Dermis microvascular lymphatic vessel endothelial cell (primary cell): ENCODE data around the gene MECP2. TPM values are rescaled to one million over a fixed set of nuclear protein-coding genes. Genes with fewer than 3 reads are reported as not detected.

Experiments
- DNase-seq, 2 donors: peaks; one replicate each; pipeline versions ENCODE4 v3.0.0 to v3.0.0-alpha.2; 2010; ENCODE audit warnings: low read depth in 2 of 2
- total RNA-seq: library from RNA; depleted of rRNA; stranded (reverse); fragments of >200 nt; gene quantifications from 2 replicates; pipeline ENCODE4 v1.2.1, GENCODE V29; 2014

The MECP2 gene
- total RNA-seq, 1 donor from 2014 or later, result 13.2 TPM

DNA sequence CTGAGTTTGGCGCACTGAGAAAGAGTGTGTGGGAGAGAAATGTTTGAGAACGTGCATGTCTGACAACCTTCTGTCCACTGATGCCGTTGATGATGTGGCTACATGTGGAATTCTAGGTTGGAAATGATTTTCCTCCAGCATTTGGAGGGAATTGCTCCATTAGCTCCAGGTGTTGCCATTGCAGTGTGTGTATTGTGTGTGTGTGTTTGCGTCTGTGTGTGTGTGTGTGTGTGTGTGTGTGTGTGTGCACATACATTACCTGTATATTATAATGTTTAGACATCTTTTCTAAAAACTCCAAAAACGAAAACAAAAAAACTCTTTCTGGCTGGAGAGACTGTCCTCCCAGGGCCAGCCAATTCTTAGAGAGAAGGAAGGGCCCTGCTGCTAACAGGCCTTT is 18.2 kb upstream of the MECP2 start:
- DNase-seq, result no peak

GRCh38 chrX:154115071-154115470 is 17.6 kb upstream of the MECP2 start:
- no peak for DNase-seq

DNA sequence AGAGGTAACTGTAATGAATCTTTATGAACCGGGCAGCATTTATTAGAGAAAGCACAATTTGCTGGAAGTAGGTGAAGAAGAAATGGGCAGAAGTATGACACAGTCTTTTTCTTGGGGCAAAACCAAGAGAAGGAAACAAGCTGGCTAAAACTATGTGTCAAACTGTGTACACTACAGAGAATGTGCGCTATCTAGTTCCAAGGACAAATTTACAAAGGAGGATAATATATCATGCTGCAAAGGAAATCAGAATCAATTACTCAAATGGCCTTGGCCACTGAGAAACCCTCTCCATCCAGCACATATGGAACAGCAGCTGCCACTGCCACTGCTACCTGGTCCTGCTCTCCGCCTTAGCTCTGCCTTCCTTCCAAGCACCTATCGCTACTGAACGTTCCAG is 17.1 kb upstream of the MECP2 start:
- DNase-seq, result no peak

GRCh38 chrX:154113729-154114128 is 16.2 kb upstream of the MECP2 start:
- DNase-seq, result no peak

DNA sequence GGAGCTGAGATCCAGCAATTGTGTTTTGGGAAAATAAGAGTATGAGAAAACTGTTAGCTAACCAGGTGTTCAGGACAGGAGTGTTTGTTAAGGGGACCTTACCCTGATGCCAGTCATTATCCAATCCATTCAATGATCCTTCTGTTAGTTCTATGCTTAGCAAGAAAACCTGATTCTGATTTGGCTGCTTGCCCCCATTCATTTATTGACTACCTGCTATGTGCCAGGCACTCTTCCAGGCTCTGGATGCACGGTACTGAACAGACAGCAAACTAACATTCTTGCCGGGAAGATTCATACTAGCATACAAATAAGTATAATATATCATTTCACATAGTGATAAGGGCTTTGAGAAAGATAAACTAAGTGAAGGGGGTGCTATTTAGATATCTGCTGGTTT is 1.0 kb upstream of the MECP2 start:
- no peak for DNase-seq

DNA sequence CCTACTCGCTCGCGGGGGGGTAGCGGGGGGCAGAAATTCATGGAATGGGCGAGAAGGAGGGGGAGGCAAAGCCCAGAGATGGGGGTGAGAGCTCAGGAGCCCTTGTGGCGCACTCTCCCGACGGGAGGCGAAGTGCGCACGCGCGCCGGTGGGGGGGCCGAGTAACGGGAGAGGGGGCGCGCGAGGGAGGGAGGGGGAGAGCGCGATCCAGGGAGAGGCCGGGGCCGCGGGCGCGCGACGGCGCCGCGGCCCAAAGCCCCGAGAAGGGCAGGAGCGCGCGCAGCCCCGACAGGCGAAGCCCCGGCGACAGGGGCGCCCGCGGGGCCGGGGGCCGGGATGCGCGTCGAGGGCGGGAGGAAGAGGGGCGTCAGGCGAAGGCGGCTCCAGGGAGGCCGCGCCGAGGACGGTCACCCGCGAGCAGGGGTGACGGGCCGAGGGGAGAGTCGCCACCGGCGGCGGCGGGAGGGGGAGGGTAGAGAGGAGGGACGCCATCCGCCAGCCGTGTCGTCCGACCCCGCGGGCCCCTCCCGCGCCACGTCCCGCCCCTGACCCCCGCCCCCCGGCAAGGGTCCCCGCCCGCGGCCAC is 421 bp downstream of the MECP2 start:
- DNase-seq, result peak; percentile 39 to 74

GRCh38 chrX:154096140-154097002 is 1.1 kb downstream of the MECP2 start:
- DNase-seq, result peak in 1 of 2 donors; percentile 11

- DNase-seq, result no peak
These were observed 2.7 kb downstream of the MECP2 start for GRCh38 chrX:154094833-154095232.

GRCh38 chrX:154093965-154094364 is 3.6 kb downstream of the MECP2 start:
- no peak for DNase-seq

GRCh38 chrX:154092371-154092770 is 5.1 kb downstream of the MECP2 start:
- DNase-seq, result no peak

GRCh38 chrX:154091678-154092077 is 5.8 kb downstream of the MECP2 start:
- DNase-seq, result no peak

- DNase-seq, result no peak
These were observed 6.8 kb downstream of the MECP2 start for GRCh38 chrX:154090731-154091130.

- no peak for DNase-seq
These were observed 12.8 kb downstream of the MECP2 start for GRCh38 chrX:154084449-154085300.

GRCh38 chrX:154083126-154083517 is 14.4 kb downstream of the MECP2 start:
- peak in 1 of 2 donors; percentile 62 for DNase-seq

DNA sequence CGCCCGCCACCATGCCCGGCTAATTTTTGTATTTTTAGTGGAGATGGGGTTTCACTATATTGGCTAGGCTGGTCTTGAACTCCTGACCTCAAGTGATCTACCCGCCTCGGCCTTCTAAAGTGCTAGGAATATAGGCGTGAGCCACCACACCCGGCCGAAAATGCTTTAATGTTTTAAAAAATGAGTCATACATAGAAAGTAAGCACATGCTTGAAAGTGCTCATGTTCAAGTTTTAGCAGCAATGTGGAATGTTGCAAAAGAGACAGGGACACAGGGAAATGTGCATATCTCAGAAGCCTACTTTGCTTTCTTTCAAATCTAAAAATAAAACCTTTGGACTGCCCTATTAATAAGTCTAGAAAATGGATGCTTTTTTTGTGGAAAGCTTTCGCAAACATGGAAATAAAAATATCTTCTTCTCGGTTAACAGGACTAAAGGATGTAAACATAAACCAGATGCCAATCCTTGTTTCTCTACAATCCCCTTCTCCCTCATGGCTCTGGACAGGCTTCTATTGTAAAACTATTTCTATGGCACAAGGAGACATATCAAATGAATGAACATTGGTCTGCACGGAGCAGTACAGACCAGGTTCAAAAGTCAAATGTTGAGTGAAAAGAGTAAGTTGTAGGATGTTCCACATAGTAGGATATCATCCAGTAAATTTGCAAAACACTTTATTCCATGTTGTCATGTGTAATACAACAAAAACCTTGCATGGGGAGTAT is 15.0 kb downstream of the MECP2 start:
- peak in 1 of 2 donors; percentile 14 for DNase-seq

DNA sequence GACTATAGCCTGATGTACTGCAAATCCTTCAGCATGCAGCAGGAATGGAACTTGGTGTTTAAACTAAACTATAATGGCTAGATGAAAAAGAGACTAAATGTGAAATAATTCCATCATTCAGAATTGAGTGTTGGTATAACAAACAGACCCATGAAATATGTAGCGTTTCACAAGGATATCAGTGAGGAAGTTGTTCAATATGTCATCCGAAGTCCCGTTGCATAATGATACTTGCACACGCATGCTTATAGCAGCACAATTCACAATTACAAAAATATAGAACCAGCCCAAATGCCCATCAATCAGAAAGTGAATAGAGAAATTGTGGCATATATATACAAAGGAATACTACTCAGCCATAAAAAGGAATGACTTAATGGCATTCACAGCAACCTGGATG is 20.4 kb downstream of the MECP2 start:
- no peak for DNase-seq

DNA sequence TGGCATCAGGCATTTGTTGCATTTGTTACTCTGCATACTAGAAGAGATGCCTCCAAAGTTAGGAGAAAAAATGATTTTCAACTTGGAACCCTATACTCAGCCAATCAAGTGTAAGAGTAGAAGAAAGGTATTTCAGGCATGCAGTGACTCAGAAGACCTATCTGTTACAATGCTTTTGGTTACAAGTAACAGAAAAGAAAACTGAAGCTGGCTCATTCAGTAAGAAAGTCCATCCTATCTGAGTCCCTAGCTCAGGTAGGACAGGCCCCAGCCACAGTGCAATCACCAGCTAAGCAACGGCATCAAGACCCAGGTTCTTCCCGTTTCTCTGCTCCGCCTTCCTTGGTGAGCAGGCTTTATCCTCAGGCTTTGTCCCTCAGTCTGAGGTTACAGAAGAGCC is 23.3 kb downstream of the MECP2 start:
- DNase-seq, result peak in 1 of 2 donors; percentile 23

DNA sequence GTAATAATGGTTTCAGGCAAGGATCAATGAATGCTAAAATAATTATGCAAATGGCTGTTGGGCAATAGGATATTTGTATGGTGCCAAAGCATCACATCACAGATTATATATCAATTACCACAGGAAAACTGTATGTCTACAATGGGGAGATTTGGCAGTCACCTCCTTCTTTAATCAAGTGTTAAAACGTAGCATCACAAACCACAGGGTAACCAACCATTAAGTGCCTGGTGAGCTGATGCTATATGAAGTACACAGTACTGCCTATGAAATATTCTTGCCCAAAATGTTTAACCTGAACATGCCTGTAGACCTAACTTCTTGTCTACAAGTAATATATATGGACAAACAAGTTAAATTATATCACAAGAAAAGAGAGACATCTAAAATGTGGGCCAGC is 25.3 kb downstream of the MECP2 start:
- DNase-seq, result no peak

GRCh38 chrX:154068560-154068959 is 29.0 kb downstream of the MECP2 start:
- DNase-seq, result no peak

GRCh38 chrX:154064637-154065435 is 32.7 kb downstream of the MECP2 start:
- no peak for DNase-seq

DNA sequence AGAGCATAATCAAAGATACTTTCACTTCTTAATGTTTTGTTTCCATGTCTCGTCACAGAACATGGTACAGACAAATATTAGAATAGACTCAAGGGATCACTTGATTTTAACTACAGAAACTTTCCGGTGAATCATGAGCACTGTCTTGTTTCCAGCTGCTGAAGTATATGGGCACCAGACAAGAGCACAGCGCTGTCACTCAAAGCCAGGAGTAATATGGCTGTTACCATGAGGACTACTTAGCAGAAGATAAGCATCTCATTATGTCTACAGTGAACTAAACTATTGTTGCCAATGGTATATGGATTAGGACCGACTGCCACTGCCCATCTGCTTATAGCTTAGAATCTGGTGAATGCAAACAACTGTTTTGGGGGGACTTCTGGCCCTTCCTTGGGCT is 34.3 kb downstream of the MECP2 start:
- DNase-seq, result no peak
